Adrenal gland (tissue), 12 donors: Measurements from ENCODE around the gene POP7. TPM values are rescaled to one million over a fixed set of nuclear protein-coding genes. Genes with fewer than 3 reads are reported as not detected.

Experiments
- DNase-seq, 7 donors: peaks; one replicate each; pipeline ENCODE4 v3.0.0-alpha.2; 2019 to 2020
- H3K27ac ChIP-seq, 5 donors: fragments of 200-600 bp; sonication (generic) in 4 of 5; 1 replicate in 3 of 5; 2 replicates in 2 of 5; pipeline versions ENCODE4 v1.5.1 to v1.8.0; 2016 to 2020; ENCODE audit warnings: mild to moderate bottlenecking in 1 of 5
- H3K27me3 ChIP-seq: fragments of 200-600 bp; 2 replicates; pipeline ENCODE4 v1.8.0; 2021
- H3K36me3 ChIP-seq, 2 donors: fragments of 200-600 bp; replicated peaks in 1 of 2; 1 replicate in 1 of 2; 2 replicates in 1 of 2; pipeline versions ENCODE4 v1.5.1 to v1.8.0; 2018 to 2022
- H3K4me1 ChIP-seq, 2 donors: fragments of 200-600 bp; replicated peaks in 1 of 2; 1 replicate in 1 of 2; 2 replicates in 1 of 2; pipeline versions ENCODE4 v1.5.1 to v1.8.0; 2018 to 2021
- H3K4me3 ChIP-seq, 4 donors: fragments of 200-600 bp; sonication (generic) in 3 of 4; one replicate each; pipeline ENCODE4 v1.5.1; 2016 to 2018
- H3K9me3 ChIP-seq, 3 donors: fragments of 200-600 bp; sonication (generic) in 1 of 3; replicated peaks in 1 of 3; 1 replicate in 2 of 3; 2 replicates in 1 of 3; pipeline versions ENCODE4 v1.5.1 to v1.8.0; 2016 to 2021
- CTCF ChIP-seq, 6 experiments: fragments of 450-650 bp in 4 of 6; fragments of 200-600 bp in 2 of 6; sonication (generic) in 1 of 6; IDR thresholded peaks; 1 replicate in 5 of 6; 2 replicates in 1 of 6; pipeline versions ENCODE4 v1.5.1 to v1.8.0; 2016 to 2021; ENCODE audit warnings: antibody characterized with exemption in 6 of 6, mild to moderate bottlenecking in 2 of 6, moderate library complexity in 1 of 6
- POLR2A ChIP-seq, 2 donors: fragments of 450-650 bp; IDR thresholded peaks; one replicate each; pipeline ENCODE4 v1.6.1; 2017; ENCODE audit warnings: antibody characterized with exemption in 2 of 2, mild to moderate bottlenecking in 2 of 2, moderate library complexity in 1 of 2
- WGBS, 4 donors: extraction: QIAGEN DNeasy Blood & Tissue Kit in 2 of 4; methylation state at CpG; one replicate each; pipeline versions ENCODE4 v1.1.5 to v1.1.7; 2013 to 2017; 5-methylcytosine and 5-hydroxymethylcytosine counted together
- intact Hi-C, 2 donors: fragments of 100-400 bp; cut with DNase I; formaldehyde crosslinking; loops; one replicate each; pipeline versions ENCODE4 v1.14.1 to v1.15.0; 2022 to 2023
- polyA plus RNA-seq, 3 donors: library from polyadenylated mRNA; stranded (reverse); fragments of 200-250 nt in 2 of 3; fragments of 350-450 nt in 1 of 3; fragmentation: Illumina TruSeq in 1 of 3; extraction: RNeasy Lipid Tissue Mini Kit (QIAGEN cat#74804) in 1 of 3; gene quantifications; one replicate each; pipeline ENCODE4 v1.2.3, GENCODE V29; 2013 to 2014
- total RNA-seq, 9 donors: library from RNA; depleted of rRNA in 4 of 9; stranded (reverse); fragments of >200 nt in 4 of 9; fragments of 120-200 nt in 1 of 9; fragmentation: NEBNext Ultra II Directional in 1 of 9; extraction: Animal tissue kit (Norgen Biotek cat#: 25700) in 1 of 9; gene quantifications; one replicate each; pipeline versions ENCODE4 v1.1.0 to v1.2.4, GENCODE V29; 2013 to 2023
- donor health status: healthy with polysubstance abuse.
- donor health status: Bipolar disorder and iron deficiency.
- donor health status: DM: yes; HTN: yes; CAD: no.
- donor health status: DM: no; HTN: no; CAD: no.
- donor health status: DM: no; HTN: no; CAD: no.
- donor health status: DM: yes; HTN: yes; CAD: no.

Gene POP7
- total and polyA plus RNA-seq, 12 donors: 8.7 to 60.9 (median 34.2) TPM

GRCh38 chr7:100744605-100745004 lies 38.7 kb downstream of the POP7 start:
- Histone ChIP-seq H3K9me3 (no peaks in the 10 kb centered on the region), H3K4me1 (no peaks in the 10 kb centered on the region), H3K27ac (no peak overlapping the region), H3K4me3 (peak overlapping the region in 1 of 4 donors; percentile 48), H3K36me3 (no peaks in the 10 kb centered on the region), H3K27me3 (no peaks in the 10 kb centered on the region)
- no peak for TF ChIP-seq POLR2A (IDR thresholded peaks at IDR 0.05)
- no peak for TF ChIP-seq CTCF (IDR thresholded peaks at IDR 0.05)
- WGBS, 4 donors: 80 to 90% (median 85%) methylated on average over 14 of the region's 14 CpGs
- intact Hi-C loops: no loop called here
- DNase-seq: no peak

GRCh38 chr7:100745184-100745583 lies 39.3 kb downstream of the POP7 start:
- intact Hi-C loops: no loop called here
- 1 to 39% (median 18%) methylated on average over 27 to 28 of the region's 28 CpGs for WGBS, 4 donors

GRCh38 chr7:100752994-100753393 lies 47.1 kb downstream of the POP7 start:
- no peak overlapping the region for H3K27ac ChIP-seq
- H3K4me3 ChIP-seq: no peak overlapping the region
- no peaks in the 10 kb centered on the region for H3K9me3 ChIP-seq
- no peaks in the 10 kb centered on the region for H3K27me3 ChIP-seq
- no peak for DNase-seq
- WGBS, 4 donors: 82 to 85% (median 84%) methylated on average over 5 of the region's 5 CpGs
- no peaks in the 10 kb centered on the region for H3K36me3 ChIP-seq
- H3K4me1 ChIP-seq: no peaks in the 10 kb centered on the region
- intact Hi-C loops: no loop called here
- TF ChIP-seq POLR2A (IDR thresholded peaks at IDR 0.05): no peak
- no peak for TF ChIP-seq CTCF (IDR thresholded peaks at IDR 0.05)

More at GRCh38 chr7:100745184-100745583, 39.3 kb downstream of the POP7 start:
- Histone ChIP-seq H3K4me1 (no peaks in the 10 kb centered on the region), H3K36me3 (no peaks in the 10 kb centered on the region), H3K4me3 (peak overlapping the region in 1 of 4 donors; percentile 48), H3K9me3 (no peaks in the 10 kb centered on the region), H3K27me3 (no peaks in the 10 kb centered on the region), H3K27ac (no peak overlapping the region)
- TF ChIP-seq CTCF (IDR thresholded peaks at IDR 0.05) (no peak), POLR2A (IDR thresholded peaks at IDR 0.05) (no peak)
- peak in 6 of 7 donors; percentile 24 to 82 (median 50) for DNase-seq

- Histone ChIP-seq H3K27ac (no peak overlapping the region), H3K27me3 (no peaks in the 10 kb centered on the region), H3K9me3 (no peaks in the 10 kb centered on the region), H3K36me3 (no peaks in the 10 kb centered on the region), H3K4me1 (no peaks in the 10 kb centered on the region), H3K4me3 (no peak overlapping the region)
- intact Hi-C loops: no loop called here
- 75 to 80% (median 80%) methylated on average over 3 of the region's 3 CpGs for WGBS, 4 donors
- DNase-seq: no peak
- no peak for TF ChIP-seq POLR2A (IDR thresholded peaks at IDR 0.05)
- no peak for TF ChIP-seq CTCF (IDR thresholded peaks at IDR 0.05)
These were observed 47.8 kb downstream of the POP7 start for GRCh38 chr7:100753750-100754149.

Other genes with a start within 250 kb of the POP7 start
- under 1 TPM in 4 of 9 donors, not detected in 5; 0.36 to 0.78 (median 0.49) TPM for gene SPACDR, start 241.9 kb upstream of the POP7 start, total RNA-seq
- 1 to 10 TPM in 2 of 3 donors, not detected in 1; 1.2 to 2.9 TPM for gene SPACDR, start 241.9 kb upstream of the POP7 start, polyA plus RNA-seq
- gene TSC22D4, start 226.9 kb upstream of the POP7 start, total RNA-seq: 10 to 100 TPM; 22.1 to 96.1 (median 58.6) TPM
- gene TSC22D4, start 226.9 kb upstream of the POP7 start, polyA plus RNA-seq: 10 to 100 TPM; 11.2 to 80.5 (median 73.6) TPM
- gene NYAP1, start 222.2 kb upstream of the POP7 start, total RNA-seq: 1 to 10 TPM in 8 of 9 donors, not detected in 1; 1.4 to 3.6 (median 3.3) TPM
- 10 to 100 TPM in 1 of 3 donors, 1 to 10 TPM in 1, under 1 TPM in 1; 0.79 to 26.1 (median 2.8) TPM for gene NYAP1, start 222.2 kb upstream of the POP7 start, polyA plus RNA-seq
- 100 to 1,000 TPM in 6 of 9 donors, 10 to 100 TPM in 3; 17.1 to 175 (median 142) TPM for gene AGFG2, start 166.9 kb upstream of the POP7 start, total RNA-seq
- gene AGFG2, start 166.9 kb upstream of the POP7 start, polyA plus RNA-seq: 10 to 100 TPM; 14.0 to 61.5 (median 30.9) TPM
- 1 to 10 TPM in 3 of 9 donors, under 1 TPM in 3, not detected in 3; 0.67 to 5.1 (median 1.2) TPM for gene SAP25, start 132.2 kb upstream of the POP7 start, total RNA-seq
- gene SAP25, start 132.2 kb upstream of the POP7 start, polyA plus RNA-seq: 10 to 100 TPM in 1 of 3 donors, 1 to 10 TPM in 1, not detected in 1; 3.6 to 11.3 TPM
- gene LRCH4, start 120.0 kb upstream of the POP7 start, total RNA-seq: 100 to 1,000 TPM in 1 of 9 donors, 10 to 100 TPM in 8; 10.4 to 128 (median 59.4) TPM
- 100 to 1,000 TPM in 2 of 3 donors, 10 to 100 TPM in 1; 15.0 to 235 (median 109) TPM for gene LRCH4, start 120.0 kb upstream of the POP7 start, polyA plus RNA-seq
- 1 to 10 TPM in 3 of 9 donors, under 1 TPM in 4, not detected in 2; 0.24 to 1.4 (median 0.69) TPM for gene FBXO24, start 119.8 kb upstream of the POP7 start, total RNA-seq
- gene FBXO24, start 119.8 kb upstream of the POP7 start, polyA plus RNA-seq: 1 to 10 TPM in 2 of 3 donors, under 1 TPM in 1; 0.16 to 2.8 (median 1.5) TPM
- 100 to 1,000 TPM in 2 of 9 donors, 10 to 100 TPM in 7; 15.7 to 369 (median 68.1) TPM for gene PCOLCE, start 103.8 kb upstream of the POP7 start, total RNA-seq
- 100 to 1,000 TPM in 2 of 3 donors, 10 to 100 TPM in 1; 21.5 to 222 (median 184) TPM for gene PCOLCE, start 103.8 kb upstream of the POP7 start, polyA plus RNA-seq
- 10 to 100 TPM; 14.0 to 54.5 (median 35.8) TPM for gene MOSPD3, start 93.6 kb upstream of the POP7 start, total RNA-seq
- gene MOSPD3, start 93.6 kb upstream of the POP7 start, polyA plus RNA-seq: 10 to 100 TPM; 27.3 to 51.9 (median 29.6) TPM
- gene TFR2, start 64.6 kb upstream of the POP7 start, total RNA-seq: 1 to 10 TPM in 5 of 9 donors, under 1 TPM in 4; 0.24 to 6.7 (median 1.4) TPM
- gene TFR2, start 64.6 kb upstream of the POP7 start, polyA plus RNA-seq: 1 to 10 TPM in 2 of 3 donors, under 1 TPM in 1; 0.88 to 2.1 (median 1.1) TPM
- 1 to 10 TPM in 4 of 9 donors, not detected in 5; 1.7 to 3.8 (median 2.1) TPM for gene ACTL6B, start 49.7 kb upstream of the POP7 start, total RNA-seq
- gene ACTL6B, start 49.7 kb upstream of the POP7 start, polyA plus RNA-seq: 1 to 10 TPM in 2 of 3 donors, under 1 TPM in 1; 0.64 to 5.1 (median 2.5) TPM
- 100 to 1,000 TPM in 8 of 9 donors, 10 to 100 TPM in 1; 54.1 to 365 (median 279) TPM for gene GNB2, start 32.4 kb upstream of the POP7 start, total RNA-seq
- gene GNB2, start 32.4 kb upstream of the POP7 start, polyA plus RNA-seq: 100 to 1,000 TPM; 105 to 139 (median 105) TPM
- 10 to 100 TPM; 15.9 to 62.2 (median 23.9) TPM for gene GIGYF1, start 11.9 kb upstream of the POP7 start, total RNA-seq
- 100 to 1,000 TPM in 1 of 3 donors, 10 to 100 TPM in 1, 1 to 10 TPM in 1; 5.4 to 167 (median 49.8) TPM for gene GIGYF1, start 11.9 kb upstream of the POP7 start, polyA plus RNA-seq
- under 1 TPM in 1 of 9 donors, not detected in 8; 0.17 TPM for gene EPO, start 14.3 kb downstream of the POP7 start, total RNA-seq
- gene EPO, start 14.3 kb downstream of the POP7 start, polyA plus RNA-seq: under 1 TPM in 1 of 3 donors, not detected in 2; 0.10 TPM
- gene ZAN, start 27.5 kb downstream of the POP7 start, total RNA-seq: not detected
- gene ZAN, start 27.5 kb downstream of the POP7 start, polyA plus RNA-seq: not detected
- gene EPHB4, start 121.4 kb downstream of the POP7 start, total RNA-seq: 100 to 1,000 TPM in 6 of 9 donors, 10 to 100 TPM in 3; 67.5 to 188 (median 111) TPM
- gene EPHB4, start 121.4 kb downstream of the POP7 start, polyA plus RNA-seq: 10 to 100 TPM; 31.5 to 67.3 (median 37.2) TPM
- gene SLC12A9, start 146.6 kb downstream of the POP7 start, total RNA-seq: 10 to 100 TPM in 7 of 9 donors, 1 to 10 TPM in 2; 8.0 to 35.1 (median 19.7) TPM
- 10 to 100 TPM in 2 of 3 donors, 1 to 10 TPM in 1; 6.1 to 60.3 (median 34.6) TPM for gene SLC12A9, start 146.6 kb downstream of the POP7 start, polyA plus RNA-seq
- 100 to 1,000 TPM in 2 of 9 donors, 10 to 100 TPM in 6, 1 to 10 TPM in 1; 6.1 to 105 (median 70.7) TPM for gene TRIP6, start 161.3 kb downstream of the POP7 start, total RNA-seq
- 10 to 100 TPM in 2 of 3 donors, 1 to 10 TPM in 1; 8.9 to 88.6 (median 67.6) TPM for gene TRIP6, start 161.3 kb downstream of the POP7 start, polyA plus RNA-seq
- 100 to 1,000 TPM in 4 of 9 donors, 10 to 100 TPM in 5; 44.0 to 156 (median 70.7) TPM for gene SRRT, start 169.0 kb downstream of the POP7 start, total RNA-seq
- gene SRRT, start 169.0 kb downstream of the POP7 start, polyA plus RNA-seq: 100 to 1,000 TPM in 2 of 3 donors, 10 to 100 TPM in 1; 83.7 to 289 (median 226) TPM
- 10 to 100 TPM in 1 of 9 donors, 1 to 10 TPM in 8; 2.8 to 12.7 (median 5.2) TPM for gene UFSP1, start 183.6 kb downstream of the POP7 start, total RNA-seq
- gene UFSP1, start 183.6 kb downstream of the POP7 start, polyA plus RNA-seq: 1 to 10 TPM; 2.5 to 6.8 (median 6.5) TPM
- gene ACHE, start 189.8 kb downstream of the POP7 start, total RNA-seq: 10 to 100 TPM in 1 of 9 donors, 1 to 10 TPM in 4, under 1 TPM in 4; 0.26 to 10.2 (median 1.2) TPM
- 1 to 10 TPM; 1.2 to 3.3 (median 3.0) TPM for gene ACHE, start 189.8 kb downstream of the POP7 start, polyA plus RNA-seq
- under 1 TPM in 3 of 9 donors, not detected in 6; 0.04 to 0.91 (median 0.38) TPM for gene MUC3A, start 243.4 kb downstream of the POP7 start, total RNA-seq
- gene MUC3A, start 243.4 kb downstream of the POP7 start, polyA plus RNA-seq: under 1 TPM; 0.05 to 0.17 (median 0.16) TPM